Naive B cell (primary cell): ENCODE results near the gene RIC8B. TPM values are rescaled to one million over a fixed set of nuclear protein-coding genes. Genes with fewer than 3 reads are reported as not detected.
A peak's percentile ranks its signal among the peaks of the same experiment; 100 is the strongest.

Experiments
- ATAC-seq, 2 donors: fragments of 150-1000 bp; cut with Tn5 transposase; 2 replicates each; pipeline ENCODE4 v1.10.0; 2021; ENCODE audit warnings: low read depth in 2 of 2, mild to moderate bottlenecking in 2 of 2, moderate library complexity in 2 of 2
- DNase-seq: peaks from one replicate; pipeline ENCODE4 v3.0.0; 2022
- H3K27ac Mint-ChIP-seq, 6 donors: one replicate each; pipeline ENCODE4 v1.8.0; 2020 to 2022; ENCODE audit warnings: mild to moderate bottlenecking in 6 of 6, mixed read lengths in 6 of 6, moderate library complexity in 5 of 6, inconsistent platforms in 2 of 6
- H3K27me3 Mint-ChIP-seq, 3 donors: one replicate each; pipeline ENCODE4 v1.8.0; 2021 to 2022; ENCODE audit warnings: mixed read lengths in 3 of 3, mild to moderate bottlenecking in 1 of 3
- H3K36me3 Mint-ChIP-seq, 2 donors: one replicate each; pipeline ENCODE4 v1.8.0; 2020 to 2022; ENCODE audit warnings: mixed read lengths in 2 of 2, inconsistent platforms in 1 of 2, mild to moderate bottlenecking in 1 of 2
- H3K4me1 Mint-ChIP-seq, 3 donors: one replicate each; pipeline ENCODE4 v1.8.0; 2020 to 2022; ENCODE audit warnings: mixed read lengths in 3 of 3, inconsistent platforms in 1 of 3, mild to moderate bottlenecking in 1 of 3, moderate library complexity in 1 of 3
- H3K4me3 Mint-ChIP-seq, 8 donors: one replicate each; pipeline ENCODE4 v1.8.0; 2020 to 2022; ENCODE audit warnings: mild to moderate bottlenecking in 8 of 8, mixed read lengths in 8 of 8, moderate library complexity in 8 of 8, inconsistent platforms in 2 of 8
- H3K9me3 Mint-ChIP-seq, 7 donors: one replicate each; pipeline ENCODE4 v1.8.0; 2020 to 2022; ENCODE audit warnings: mixed read lengths in 7 of 7, mild to moderate bottlenecking in 5 of 7, inconsistent platforms in 2 of 7, moderate library complexity in 1 of 7
- polyA plus RNA-seq, 6 donors: library from polyadenylated mRNA; unstranded; fragments of 300-500 nt; fragmentation: Illumina TruSeq; gene quantifications; one replicate each; pipeline ENCODE4 v1.2.3, GENCODE V29; 2021; ENCODE audit warnings: low read depth in 6 of 6

RIC8B gene
- polyA plus RNA-seq, 6 donors from 2014 or later = 0.72 to 1.2 (median 0.78) TPM; not detected in 1

DNA sequence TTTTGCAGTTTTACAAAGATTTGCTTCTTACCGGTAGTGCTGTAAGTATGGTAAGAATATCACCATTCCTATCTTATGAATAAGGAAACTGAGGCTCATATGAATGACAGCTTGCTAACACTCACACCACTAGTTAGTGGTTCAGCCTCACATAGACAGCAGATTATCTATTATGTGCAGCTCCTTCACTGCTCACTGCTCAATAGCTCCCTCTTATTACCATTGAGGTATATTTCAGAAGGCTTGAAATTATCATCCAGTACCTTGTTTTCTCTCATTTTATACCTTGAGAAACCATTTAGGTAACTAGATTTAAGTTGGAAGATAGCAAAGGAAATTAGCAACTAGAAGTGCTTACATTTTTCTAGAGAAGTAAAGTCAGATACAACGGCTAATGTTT lies 15.5 kb downstream of the RIC8B start:
- peak overlapping the region in 1 of 6 donors; percentile 23 for H3K27ac Mint-ChIP-seq
- H3K9me3 Mint-ChIP-seq = peaks cover 0 to 12% (median 4%) of the 10 kb centered on the region in 7 donors
- H3K4me1 Mint-ChIP-seq = no peaks in the 10 kb centered on the region
- H3K4me3 Mint-ChIP-seq = no peak overlapping the region
- ATAC-seq (no peak), DNase-seq (no peak)
- H3K27me3 Mint-ChIP-seq = peaks cover 0 to 2% (median 0%) of the 10 kb centered on the region in 3 donors
- peaks cover 5 to 8% of the 10 kb centered on the region in 2 donors for H3K36me3 Mint-ChIP-seq

GRCh38 chr12:106791531-106791930 lies 17.0 kb downstream of the RIC8B start:
- no peak overlapping the region for H3K27ac Mint-ChIP-seq
- ATAC-seq (no peak), DNase-seq (no peak)
- H3K27me3 Mint-ChIP-seq = no peaks in the 10 kb centered on the region
- H3K4me1 Mint-ChIP-seq = no peaks in the 10 kb centered on the region
- peaks cover 0 to 12% (median 4%) of the 10 kb centered on the region in 7 donors for H3K9me3 Mint-ChIP-seq
- H3K4me3 Mint-ChIP-seq = no peak overlapping the region
- H3K36me3 Mint-ChIP-seq = peaks cover 5 to 8% of the 10 kb centered on the region in 2 donors

- DNase-seq = no peak
- H3K36me3 Mint-ChIP-seq = no peaks in the 10 kb centered on the region
- no peaks in the 10 kb centered on the region for H3K9me3 Mint-ChIP-seq
- no peaks in the 10 kb centered on the region for H3K27me3 Mint-ChIP-seq
- no peak for ATAC-seq
- H3K27ac Mint-ChIP-seq = no peak overlapping the region
- H3K4me1 Mint-ChIP-seq = no peaks in the 10 kb centered on the region
- H3K4me3 Mint-ChIP-seq = no peak overlapping the region
Measured at GRCh38 chr12:106794369-106794768, 19.9 kb downstream of the RIC8B start.

DNA sequence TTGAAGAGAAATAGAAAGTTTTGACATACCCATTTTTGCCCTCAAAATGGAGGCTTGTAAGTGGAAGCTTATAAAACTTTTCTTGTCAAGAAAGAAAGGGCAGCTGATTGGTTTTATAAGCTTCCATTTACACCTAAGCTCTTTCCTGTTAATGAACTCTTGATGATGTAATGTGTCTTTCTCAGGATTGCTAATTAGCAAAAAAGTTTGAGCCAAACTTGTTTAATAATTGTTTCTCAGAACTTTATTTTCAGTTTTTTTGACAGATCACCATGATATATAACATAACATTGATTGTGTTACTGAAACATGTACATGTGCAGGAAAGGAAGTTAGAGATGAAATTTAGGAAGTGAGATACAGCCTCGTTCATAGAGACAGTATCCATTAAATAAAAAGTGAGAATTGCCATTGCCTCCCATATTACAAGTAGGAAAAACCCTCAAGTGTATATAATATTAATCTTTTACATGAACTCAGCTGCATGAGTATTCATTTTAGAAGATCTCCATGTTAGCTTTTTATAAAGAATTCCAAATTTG lies 26.8 kb downstream of the RIC8B start:
- Mint-ChIP-seq H3K36me3 (no peaks in the 10 kb centered on the region), H3K9me3 (no peaks in the 10 kb centered on the region), H3K27ac (no peak overlapping the region), H3K4me3 (no peak overlapping the region), H3K4me1 (no peaks in the 10 kb centered on the region), H3K27me3 (no peaks in the 10 kb centered on the region)
- DNase-seq (no peak), ATAC-seq (no peak)

GRCh38 chr12:106801830-106802533 lies 27.5 kb downstream of the RIC8B start:
- H3K9me3 Mint-ChIP-seq = no peaks in the 10 kb centered on the region
- H3K27me3 Mint-ChIP-seq = no peaks in the 10 kb centered on the region
- DNase-seq (no peak), ATAC-seq (no peak)
- H3K4me1 Mint-ChIP-seq = no peaks in the 10 kb centered on the region
- H3K36me3 Mint-ChIP-seq = no peaks in the 10 kb centered on the region
- H3K27ac Mint-ChIP-seq = no peak overlapping the region
- no peak overlapping the region for H3K4me3 Mint-ChIP-seq

DNA sequence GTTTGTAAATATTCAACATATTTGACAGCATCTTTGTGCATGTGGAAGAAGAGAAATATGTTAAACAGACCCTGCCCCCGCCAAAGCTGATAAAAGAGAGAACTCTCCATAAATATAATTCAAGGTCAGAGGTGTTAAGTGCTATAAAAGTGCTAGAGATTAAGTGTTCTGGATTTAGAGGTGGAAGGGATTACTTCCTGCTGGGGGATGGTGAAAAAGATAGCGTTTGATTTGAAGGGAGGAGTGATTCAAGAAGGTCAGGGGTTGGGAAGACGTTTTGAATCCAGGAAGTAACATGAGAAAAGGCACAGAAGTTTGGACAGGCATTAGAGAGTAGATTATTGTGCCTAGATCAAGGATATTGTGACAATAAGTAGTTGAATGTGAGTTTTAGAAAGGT lies 30.2 kb downstream of the RIC8B start:
- H3K9me3 Mint-ChIP-seq = no peaks in the 10 kb centered on the region
- H3K27ac Mint-ChIP-seq = no peak overlapping the region
- no peaks in the 10 kb centered on the region for H3K27me3 Mint-ChIP-seq
- H3K36me3 Mint-ChIP-seq = no peaks in the 10 kb centered on the region
- no peak for ATAC-seq
- H3K4me1 Mint-ChIP-seq = no peaks in the 10 kb centered on the region
- no peak for DNase-seq
- no peak overlapping the region for H3K4me3 Mint-ChIP-seq

DNA sequence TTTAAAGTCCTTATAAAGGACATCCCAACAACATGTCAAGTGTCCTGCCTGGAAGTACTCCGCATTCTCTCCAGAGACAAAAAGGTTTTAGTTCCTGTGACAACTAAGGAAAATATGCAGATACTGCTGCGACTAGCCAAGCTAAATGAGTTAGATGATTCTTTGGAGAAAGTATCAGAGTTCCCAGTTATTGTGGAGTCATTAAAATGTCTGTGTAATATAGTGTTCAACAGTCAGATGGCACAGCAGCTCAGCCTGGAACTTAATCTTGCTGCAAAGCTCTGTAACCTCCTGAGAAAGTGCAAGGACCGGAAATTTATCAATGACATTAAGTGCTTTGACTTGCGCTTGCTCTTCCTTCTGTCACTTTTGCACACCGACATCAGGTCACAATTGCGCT lies 40.2 kb downstream of the RIC8B start:
- no peak overlapping the region for H3K27ac Mint-ChIP-seq
- no peak for ATAC-seq
- no peak for DNase-seq
- no peaks in the 10 kb centered on the region for H3K4me1 Mint-ChIP-seq
- no peak overlapping the region for H3K4me3 Mint-ChIP-seq
- H3K36me3 Mint-ChIP-seq = no peaks in the 10 kb centered on the region
- H3K27me3 Mint-ChIP-seq = no peaks in the 10 kb centered on the region
- no peaks in the 10 kb centered on the region for H3K9me3 Mint-ChIP-seq

GRCh38 chr12:106815741-106816140 lies 41.3 kb downstream of the RIC8B start:
- H3K27me3 Mint-ChIP-seq = no peaks in the 10 kb centered on the region
- H3K36me3 Mint-ChIP-seq = no peaks in the 10 kb centered on the region
- no peak overlapping the region for H3K27ac Mint-ChIP-seq
- H3K4me3 Mint-ChIP-seq = no peak overlapping the region
- H3K4me1 Mint-ChIP-seq = no peaks in the 10 kb centered on the region
- H3K9me3 Mint-ChIP-seq = no peaks in the 10 kb centered on the region
- no peak for ATAC-seq
- DNase-seq = no peak

- ATAC-seq = no peak
Measured at GRCh38 chr12:106816231-106816630, 41.7 kb downstream of the RIC8B start.

GRCh38 chr12:106819991-106820390 lies 45.5 kb downstream of the RIC8B start:
- no peak overlapping the region for H3K4me3 Mint-ChIP-seq
- H3K27ac Mint-ChIP-seq = no peak overlapping the region
- H3K9me3 Mint-ChIP-seq = no peaks in the 10 kb centered on the region
- ATAC-seq (no peak), DNase-seq (no peak)
- H3K4me1 Mint-ChIP-seq = no peaks in the 10 kb centered on the region
- H3K27me3 Mint-ChIP-seq = no peaks in the 10 kb centered on the region
- no peaks in the 10 kb centered on the region for H3K36me3 Mint-ChIP-seq

More at GRCh38 chr12:106816231-106816630, 41.7 kb downstream of the RIC8B start:
- Mint-ChIP-seq H3K27ac (peak overlapping the region in 1 of 6 donors; percentile 17), H3K4me3 (no peak overlapping the region), H3K27me3 (no peaks in the 10 kb centered on the region), H3K36me3 (no peaks in the 10 kb centered on the region), H3K4me1 (no peaks in the 10 kb centered on the region), H3K9me3 (no peaks in the 10 kb centered on the region)
- no peak for DNase-seq

- peaks cover 0 to 3% of the 10 kb centered on the region in 2 donors for H3K36me3 Mint-ChIP-seq
- DNase-seq = no peak
- H3K27me3 Mint-ChIP-seq = peaks cover 0 to 12% (median 4%) of the 10 kb centered on the region in 3 donors
- no peak for ATAC-seq
- H3K9me3 Mint-ChIP-seq = peaks cover 0 to 2% (median 0%) of the 10 kb centered on the region in 7 donors
- H3K4me1 Mint-ChIP-seq = no peaks in the 10 kb centered on the region
- H3K27ac Mint-ChIP-seq = no peak overlapping the region
- no peak overlapping the region for H3K4me3 Mint-ChIP-seq
Measured at GRCh38 chr12:106831699-106832098, 57.2 kb downstream of the RIC8B start.

- no peak overlapping the region for H3K27ac Mint-ChIP-seq
- peaks cover 0 to 34% (median 18%) of the 10 kb centered on the region in 3 donors for H3K27me3 Mint-ChIP-seq
- peaks cover 0 to 2% (median 0%) of the 10 kb centered on the region in 7 donors for H3K9me3 Mint-ChIP-seq
- DNase-seq (no peak), ATAC-seq (no peak)
- H3K4me3 Mint-ChIP-seq = no peak overlapping the region
- H3K36me3 Mint-ChIP-seq = peaks cover 0 to 3% of the 10 kb centered on the region in 2 donors
- no peaks in the 10 kb centered on the region for H3K4me1 Mint-ChIP-seq
Measured at GRCh38 chr12:106837782-106838181, 63.3 kb downstream of the RIC8B start.

DNA sequence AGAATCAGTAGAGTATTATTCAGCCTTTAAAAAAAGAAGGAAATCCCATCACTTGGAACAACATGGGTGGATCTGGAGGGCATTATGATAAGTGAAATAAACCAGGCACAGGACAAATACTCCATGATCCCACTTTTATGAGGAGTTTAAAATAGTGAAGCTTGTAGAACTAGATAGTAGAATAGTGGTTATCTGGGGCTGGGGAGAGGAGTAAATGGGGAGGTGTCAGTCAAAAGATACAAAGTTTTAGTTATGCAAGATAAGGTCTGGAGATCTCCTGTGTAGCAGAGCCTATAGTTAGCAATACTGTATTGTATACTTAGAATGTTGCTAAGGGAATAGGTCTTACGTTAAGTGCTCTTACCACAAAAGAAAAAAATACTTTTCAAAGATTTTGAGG lies 64.9 kb downstream of the RIC8B start:
- H3K4me3 Mint-ChIP-seq = no peak overlapping the region
- H3K27me3 Mint-ChIP-seq = peaks cover 0 to 34% (median 18%) of the 10 kb centered on the region in 3 donors
- peaks cover 0 to 2% (median 0%) of the 10 kb centered on the region in 7 donors for H3K9me3 Mint-ChIP-seq
- DNase-seq (no peak), ATAC-seq (no peak)
- H3K4me1 Mint-ChIP-seq = no peaks in the 10 kb centered on the region
- H3K36me3 Mint-ChIP-seq = peaks cover 0 to 3% of the 10 kb centered on the region in 2 donors
- peak overlapping the region in 1 of 6 donors; percentile 8 for H3K27ac Mint-ChIP-seq

- Mint-ChIP-seq H3K27ac (no peak overlapping the region), H3K27me3 (peaks cover 0 to 29% (median 13%) of the 10 kb centered on the region in 3 donors), H3K4me3 (no peak overlapping the region), H3K36me3 (no peaks in the 10 kb centered on the region), H3K4me1 (no peaks in the 10 kb centered on the region), H3K9me3 (no peaks in the 10 kb centered on the region)
- ATAC-seq (no peak), DNase-seq (no peak)
Measured at GRCh38 chr12:106840243-106840642, 65.8 kb downstream of the RIC8B start.
